NCI-H1048 (cell line): Measurements from ENCODE around the gene RNF144A.
"Not testable (repeated sequence)": the region's sequence is repeated elsewhere in the genome, so short reads cannot be mapped to it uniquely, and the experiment has no call there.

ENCODE experiments used
- DNase-seq: peaks from one replicate; lab custom pipeline; 2025; lab: John Stamatoyannopoulos, UW

RNF144A gene

GRCh38 chr2:6973895-6974545 is 56.8 kb downstream of the RNF144A start:
- no peak for DNase-seq

- no peak for DNase-seq
Observed at GRCh38 chr2:6975988-6976387, 58.8 kb downstream of the RNF144A start.

GRCh38 chr2:6977113-6977741 is 60.0 kb downstream of the RNF144A start:
- DNase-seq: no peak

GRCh38 chr2:6977786-6978185 is 60.6 kb downstream of the RNF144A start:
- DNase-seq: no peak

GRCh38 chr2:6978991-6979390 is 61.8 kb downstream of the RNF144A start:
- no peak for DNase-seq

- DNase-seq: no peak
Observed at GRCh38 chr2:6982449-6982848, 65.2 kb downstream of the RNF144A start.

GRCh38 chr2:6982934-6983589 is 65.8 kb downstream of the RNF144A start:
- no peak for DNase-seq

GRCh38 chr2:6986301-6986911 is 69.2 kb downstream of the RNF144A start:
- no peak for DNase-seq

GRCh38 chr2:6986912-6987361 is 69.7 kb downstream of the RNF144A start:
- no peak for DNase-seq

GRCh38 chr2:6990871-6991270 is 73.7 kb downstream of the RNF144A start:
- no peak for DNase-seq

- DNase-seq: no peak
Observed at GRCh38 chr2:6992794-6993228, 75.6 kb downstream of the RNF144A start.

GRCh38 chr2:6993229-6993640 is 76.0 kb downstream of the RNF144A start:
- no peak for DNase-seq

- DNase-seq: no peak
Observed at GRCh38 chr2:6993936-6994335, 76.7 kb downstream of the RNF144A start.

GRCh38 chr2:6994536-6995128 is 77.4 kb downstream of the RNF144A start:
- DNase-seq: no peak

- no peak for DNase-seq
Observed at GRCh38 chr2:6995391-6996097, 78.3 kb downstream of the RNF144A start.

GRCh38 chr2:6999211-6999877 is 82.1 kb downstream of the RNF144A start:
- DNase-seq: no peak

GRCh38 chr2:7001395-7001794 is 84.2 kb downstream of the RNF144A start:
- not testable (repeated sequence) for DNase-seq

- DNase-seq: no peak
Observed at GRCh38 chr2:7003895-7004294, 86.7 kb downstream of the RNF144A start.

- DNase-seq: no peak
Observed at GRCh38 chr2:7004636-7005035, 87.4 kb downstream of the RNF144A start.

- no peak for DNase-seq
Observed at GRCh38 chr2:7007488-7007845, 90.3 kb downstream of the RNF144A start.
